ENCODE results near the gene OAS2.

DNA sequence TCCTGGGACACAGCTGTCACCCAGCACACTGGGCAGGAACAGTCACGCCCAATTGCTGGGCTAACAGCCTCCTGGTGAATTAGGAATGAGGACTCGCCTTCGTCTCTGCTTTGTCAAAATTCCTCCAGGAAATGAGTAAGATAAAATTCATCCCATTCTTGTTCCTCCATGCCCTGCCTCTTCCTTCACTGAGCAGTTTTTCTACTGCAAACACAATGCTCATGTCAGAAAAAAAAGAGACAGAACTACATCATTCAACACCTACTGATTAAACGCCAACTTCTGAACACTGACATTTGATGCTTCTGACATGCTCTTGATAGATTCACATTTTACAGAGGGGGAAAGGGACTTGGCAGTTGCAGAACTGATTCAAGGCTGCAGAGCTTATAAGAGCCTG, 40.7 kb downstream of the OAS2 start:
- TF ChIP-seq, protein P1, sequence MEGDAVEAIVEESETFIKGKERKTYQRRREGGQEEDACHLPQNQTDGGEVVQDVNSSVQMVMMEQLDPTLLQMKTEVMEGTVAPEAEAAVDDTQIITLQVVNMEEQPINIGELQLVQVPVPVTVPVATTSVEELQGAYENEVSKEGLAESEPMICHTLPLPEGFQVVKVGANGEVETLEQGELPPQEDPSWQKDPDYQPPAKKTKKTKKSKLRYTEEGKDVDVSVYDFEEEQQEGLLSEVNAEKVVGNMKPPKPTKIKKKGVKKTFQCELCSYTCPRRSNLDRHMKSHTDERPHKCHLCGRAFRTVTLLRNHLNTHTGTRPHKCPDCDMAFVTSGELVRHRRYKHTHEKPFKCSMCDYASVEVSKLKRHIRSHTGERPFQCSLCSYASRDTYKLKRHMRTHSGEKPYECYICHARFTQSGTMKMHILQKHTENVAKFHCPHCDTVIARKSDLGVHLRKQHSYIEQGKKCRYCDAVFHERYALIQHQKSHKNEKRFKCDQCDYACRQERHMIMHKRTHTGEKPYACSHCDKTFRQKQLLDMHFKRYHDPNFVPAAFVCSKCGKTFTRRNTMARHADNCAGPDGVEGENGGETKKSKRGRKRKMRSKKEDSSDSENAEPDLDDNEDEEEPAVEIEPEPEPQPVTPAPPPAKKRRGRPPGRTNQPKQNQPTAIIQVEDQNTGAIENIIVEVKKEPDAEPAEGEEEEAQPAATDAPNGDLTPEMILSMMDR (IDR thresholded peaks at IDR 0.05), result no peak
- no peak for TF ChIP-seq POLR2AphosphoS5 (IDR thresholded peaks at IDR 0.05)
- TF ChIP-seq POLR2A (IDR thresholded peaks at IDR 0.05), result no peak

Measured in suprapubic skin (tissue), 4 donors.